ENCODE results near the gene PAPSS1.
A peak's percentile ranks its signal among the peaks of the same experiment; 100 is the strongest.

DNA sequence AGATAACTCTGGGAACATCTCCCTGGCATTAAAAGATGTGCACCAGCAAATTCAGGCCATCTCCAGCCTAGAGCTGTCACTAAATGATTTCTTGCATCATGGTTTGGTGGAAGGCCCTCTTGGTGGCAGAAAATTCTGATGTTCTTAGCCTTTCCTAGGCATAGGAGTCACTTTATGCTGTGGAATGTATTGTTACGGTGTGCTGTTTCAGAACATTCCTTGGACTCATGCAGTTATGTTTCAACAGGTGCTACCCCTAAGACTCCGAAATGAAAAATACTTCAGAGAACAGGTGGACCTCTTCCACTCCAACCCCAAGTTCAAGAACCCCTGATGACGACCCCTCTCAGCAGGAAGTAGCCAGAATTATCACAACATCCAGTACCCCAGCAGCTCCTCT, 20.3 kb upstream of the PAPSS1 start:
- TF ChIP-seq, protein P1, sequence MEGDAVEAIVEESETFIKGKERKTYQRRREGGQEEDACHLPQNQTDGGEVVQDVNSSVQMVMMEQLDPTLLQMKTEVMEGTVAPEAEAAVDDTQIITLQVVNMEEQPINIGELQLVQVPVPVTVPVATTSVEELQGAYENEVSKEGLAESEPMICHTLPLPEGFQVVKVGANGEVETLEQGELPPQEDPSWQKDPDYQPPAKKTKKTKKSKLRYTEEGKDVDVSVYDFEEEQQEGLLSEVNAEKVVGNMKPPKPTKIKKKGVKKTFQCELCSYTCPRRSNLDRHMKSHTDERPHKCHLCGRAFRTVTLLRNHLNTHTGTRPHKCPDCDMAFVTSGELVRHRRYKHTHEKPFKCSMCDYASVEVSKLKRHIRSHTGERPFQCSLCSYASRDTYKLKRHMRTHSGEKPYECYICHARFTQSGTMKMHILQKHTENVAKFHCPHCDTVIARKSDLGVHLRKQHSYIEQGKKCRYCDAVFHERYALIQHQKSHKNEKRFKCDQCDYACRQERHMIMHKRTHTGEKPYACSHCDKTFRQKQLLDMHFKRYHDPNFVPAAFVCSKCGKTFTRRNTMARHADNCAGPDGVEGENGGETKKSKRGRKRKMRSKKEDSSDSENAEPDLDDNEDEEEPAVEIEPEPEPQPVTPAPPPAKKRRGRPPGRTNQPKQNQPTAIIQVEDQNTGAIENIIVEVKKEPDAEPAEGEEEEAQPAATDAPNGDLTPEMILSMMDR (conservative IDR thresholded peaks at IDR 0.05; ENCODE audit: low read depth in 2 of 2): peak; percentile 30 to 49
- TF ChIP-seq ZNF114 (CRISPR knock-in tag; IDR thresholded peaks at IDR 0.05): no peak
